Endometrium (tissue), 2 donors: ENCODE measurements around the gene HIVEP3.

Experiments
- FAIRE-seq: peaks from 2 replicates; lab custom pipeline; 2012; peaks lifted over from hg19 to GRCh38; lab: Jason Lieb, UNC
- donor health status: control.
- donor health status: control.

Gene HIVEP3

GRCh38 chr1:41920658-41921057, 1.9 kb upstream of the HIVEP3 start:
- FAIRE-seq: no peak

GRCh38 chr1:41919764-41920397, 1.2 kb upstream of the HIVEP3 start:
- FAIRE-seq: no peak

GRCh38 chr1:41919131-41919530, 409 bp upstream of the HIVEP3 start:
- no peak for FAIRE-seq

GRCh38 chr1:41917835-41918449, 780 bp downstream of the HIVEP3 start:
- FAIRE-seq: no peak

GRCh38 chr1:41917076-41917475, 1.6 kb downstream of the HIVEP3 start:
- FAIRE-seq: no peak

GRCh38 chr1:41915786-41916571, 2.7 kb downstream of the HIVEP3 start:
- FAIRE-seq: no peak

- FAIRE-seq: no peak
Observed at GRCh38 chr1:41914516-41914915, 4.2 kb downstream of the HIVEP3 start.

GRCh38 chr1:41913014-41913413, 5.7 kb downstream of the HIVEP3 start:
- FAIRE-seq: no peak

- FAIRE-seq: no peak
Observed at GRCh38 chr1:41908288-41908895, 10.3 kb downstream of the HIVEP3 start.

GRCh38 chr1:41907446-41907845, 11.3 kb downstream of the HIVEP3 start:
- FAIRE-seq: no peak

- no peak for FAIRE-seq
Observed at GRCh38 chr1:41906943-41907342, 11.8 kb downstream of the HIVEP3 start.

- no peak for FAIRE-seq
Observed at GRCh38 chr1:41905093-41905675, 13.5 kb downstream of the HIVEP3 start.

- no peak for FAIRE-seq
Observed at GRCh38 chr1:41902664-41903063, 16.1 kb downstream of the HIVEP3 start.

- no peak for FAIRE-seq
Observed at GRCh38 chr1:41902159-41902577, 16.6 kb downstream of the HIVEP3 start.

- no peak for FAIRE-seq
Observed at GRCh38 chr1:41901551-41901950, 17.2 kb downstream of the HIVEP3 start.

GRCh38 chr1:41900603-41901444, 17.9 kb downstream of the HIVEP3 start:
- no peak for FAIRE-seq

- FAIRE-seq: no peak
Observed at GRCh38 chr1:41898191-41898713, 20.5 kb downstream of the HIVEP3 start.

- FAIRE-seq: no peak
Observed at GRCh38 chr1:41895552-41895951, 23.2 kb downstream of the HIVEP3 start.

- no peak for FAIRE-seq
Observed at GRCh38 chr1:41894808-41895483, 23.8 kb downstream of the HIVEP3 start.

GRCh38 chr1:41894101-41894807, 24.5 kb downstream of the HIVEP3 start:
- FAIRE-seq: no peak
